Naive B cell (primary cell): ENCODE measurements around the gene ANK2. TPM values are rescaled to one million over a fixed set of nuclear protein-coding genes. Genes with fewer than 3 reads are reported as not detected.

Experiments used
- ATAC-seq, 2 donors: fragments of 150-1000 bp; cut with Tn5 transposase; 2 replicates each; pipeline ENCODE4 v1.10.0; 2021; ENCODE audit warnings: low read depth in 2 of 2, mild to moderate bottlenecking in 2 of 2, moderate library complexity in 2 of 2
- DNase-seq: peaks from one replicate; pipeline ENCODE4 v3.0.0; 2022
- H3K27ac Mint-ChIP-seq, 6 donors: one replicate each; pipeline ENCODE4 v1.8.0; 2020 to 2022; ENCODE audit warnings: mild to moderate bottlenecking in 6 of 6, mixed read lengths in 6 of 6, moderate library complexity in 5 of 6, inconsistent platforms in 2 of 6
- H3K27me3 Mint-ChIP-seq, 3 donors: one replicate each; pipeline ENCODE4 v1.8.0; 2021 to 2022; ENCODE audit warnings: mixed read lengths in 3 of 3, mild to moderate bottlenecking in 1 of 3
- H3K36me3 Mint-ChIP-seq, 2 donors: one replicate each; pipeline ENCODE4 v1.8.0; 2020 to 2022; ENCODE audit warnings: mixed read lengths in 2 of 2, inconsistent platforms in 1 of 2, mild to moderate bottlenecking in 1 of 2
- H3K4me1 Mint-ChIP-seq, 3 donors: one replicate each; pipeline ENCODE4 v1.8.0; 2020 to 2022; ENCODE audit warnings: mixed read lengths in 3 of 3, inconsistent platforms in 1 of 3, mild to moderate bottlenecking in 1 of 3, moderate library complexity in 1 of 3
- H3K4me3 Mint-ChIP-seq, 8 donors: one replicate each; pipeline ENCODE4 v1.8.0; 2020 to 2022; ENCODE audit warnings: mild to moderate bottlenecking in 8 of 8, mixed read lengths in 8 of 8, moderate library complexity in 8 of 8, inconsistent platforms in 2 of 8
- H3K9me3 Mint-ChIP-seq, 7 donors: one replicate each; pipeline ENCODE4 v1.8.0; 2020 to 2022; ENCODE audit warnings: mixed read lengths in 7 of 7, mild to moderate bottlenecking in 5 of 7, inconsistent platforms in 2 of 7, moderate library complexity in 1 of 7
- polyA plus RNA-seq, 6 donors: library from polyadenylated mRNA; unstranded; fragments of 300-500 nt; fragmentation: Illumina TruSeq; gene quantifications; one replicate each; pipeline ENCODE4 v1.2.3, GENCODE V29; 2021; ENCODE audit warnings: low read depth in 6 of 6

ANK2 gene
- polyA plus RNA-seq, 6 donors from 2014 or later, result 0.24 to 0.36 (median 0.28) TPM; not detected in 3

- H3K4me1 Mint-ChIP-seq, result peaks cover 7 to 25% (median 8%) of the 10 kb centered on the region in 3 donors
- no peak overlapping the region for H3K4me3 Mint-ChIP-seq
- H3K36me3 Mint-ChIP-seq, result no peaks in the 10 kb centered on the region
- no peak for ATAC-seq
- H3K27ac Mint-ChIP-seq, result no peak overlapping the region
- no peak for DNase-seq
- H3K9me3 Mint-ChIP-seq, result peaks cover 0 to 3% (median 0%) of the 10 kb centered on the region in 7 donors
- peaks cover 0 to 11% (median 8%) of the 10 kb centered on the region in 3 donors for H3K27me3 Mint-ChIP-seq
These were observed 263.1 kb downstream of the ANK2 start for GRCh38 chr4:113312529-113312928.

- Mint-ChIP-seq H3K4me1 (peaks cover 8 to 21% (median 10%) of the 10 kb centered on the region in 3 donors), H3K9me3 (peaks cover 0 to 3% (median 0%) of the 10 kb centered on the region in 7 donors), H3K27ac (no peak overlapping the region), H3K36me3 (no peaks in the 10 kb centered on the region), H3K4me3 (no peak overlapping the region), H3K27me3 (peaks cover 0 to 11% (median 8%) of the 10 kb centered on the region in 3 donors)
- ATAC-seq (no peak), DNase-seq (no peak)
These were observed 265.0 kb downstream of the ANK2 start for GRCh38 chr4:113314426-113314825.

GRCh38 chr4:113316879-113317278 is 267.4 kb downstream of the ANK2 start:
- Mint-ChIP-seq H3K27ac (peak overlapping the region in 5 of 6 donors; percentile 13 to 80 (median 54)), H3K4me1 (peaks cover 8 to 17% (median 10%) of the 10 kb centered on the region in 3 donors), H3K4me3 (peak overlapping the region in 6 of 8 donors; percentile 6 to 49 (median 23)), H3K36me3 (no peaks in the 10 kb centered on the region), H3K9me3 (peaks cover 0 to 3% (median 0%) of the 10 kb centered on the region in 7 donors), H3K27me3 (peaks cover 0 to 8% (median 6%) of the 10 kb centered on the region in 3 donors)
- DNase-seq (peak; percentile 43), ATAC-seq (peak; percentile 94 to 97)

GRCh38 chr4:113317523-113317922 is 268.1 kb downstream of the ANK2 start:
- DNase-seq, result no peak
- H3K9me3 Mint-ChIP-seq, result peaks cover 0 to 1% (median 0%) of the 10 kb centered on the region in 7 donors
- peak overlapping the region in 1 of 8 donors; percentile 49 for H3K4me3 Mint-ChIP-seq
- peaks cover 0 to 4% (median 3%) of the 10 kb centered on the region in 3 donors for H3K27me3 Mint-ChIP-seq
- H3K36me3 Mint-ChIP-seq, result no peaks in the 10 kb centered on the region
- peak overlapping the region in 5 of 6 donors; percentile 5 to 80 (median 67) for H3K27ac Mint-ChIP-seq
- H3K4me1 Mint-ChIP-seq, result peaks cover 8 to 17% (median 10%) of the 10 kb centered on the region in 3 donors
- no peak for ATAC-seq

GRCh38 chr4:113322736-113323135 is 273.3 kb downstream of the ANK2 start:
- peaks cover 0 to 5% (median 3%) of the 10 kb centered on the region in 3 donors for H3K27me3 Mint-ChIP-seq
- H3K36me3 Mint-ChIP-seq, result no peaks in the 10 kb centered on the region

GRCh38 chr4:113325876-113326615 is 276.6 kb downstream of the ANK2 start:
- no peaks in the 10 kb centered on the region for H3K9me3 Mint-ChIP-seq
- H3K27me3 Mint-ChIP-seq, result peaks cover 0 to 6% (median 3%) of the 10 kb centered on the region in 3 donors
- H3K36me3 Mint-ChIP-seq, result no peaks in the 10 kb centered on the region
- ATAC-seq (no peak), DNase-seq (no peak)
- H3K4me3 Mint-ChIP-seq, result no peak overlapping the region
- no peaks in the 10 kb centered on the region for H3K4me1 Mint-ChIP-seq
- H3K27ac Mint-ChIP-seq, result peak overlapping the region in 1 of 6 donors; percentile 22

More at GRCh38 chr4:113322736-113323135, 273.3 kb downstream of the ANK2 start:
- Mint-ChIP-seq H3K9me3 (no peaks in the 10 kb centered on the region), H3K4me1 (peaks cover 0 to under 1% (median 0%) of the 10 kb centered on the region in 3 donors), H3K4me3 (no peak overlapping the region), H3K27ac (no peak overlapping the region)
- no peak for ATAC-seq
- DNase-seq, result no peak

- Mint-ChIP-seq H3K36me3 (no peaks in the 10 kb centered on the region), H3K4me3 (no peak overlapping the region), H3K9me3 (no peaks in the 10 kb centered on the region), H3K27me3 (peaks cover 0 to 12% (median 3%) of the 10 kb centered on the region in 3 donors), H3K4me1 (no peaks in the 10 kb centered on the region), H3K27ac (no peak overlapping the region)
- ATAC-seq (no peak), DNase-seq (no peak)
These were observed 278.0 kb downstream of the ANK2 start for GRCh38 chr4:113327494-113327893.

GRCh38 chr4:113328514-113328913 is 279.1 kb downstream of the ANK2 start:
- Mint-ChIP-seq H3K4me3 (no peak overlapping the region), H3K4me1 (no peaks in the 10 kb centered on the region), H3K36me3 (no peaks in the 10 kb centered on the region), H3K27me3 (peaks cover 3 to 12% (median 6%) of the 10 kb centered on the region in 3 donors), H3K27ac (no peak overlapping the region), H3K9me3 (no peaks in the 10 kb centered on the region)
- ATAC-seq, result no peak
- DNase-seq, result no peak

- H3K27me3 Mint-ChIP-seq, result peaks cover 3 to 12% (median 6%) of the 10 kb centered on the region in 3 donors
- H3K4me1 Mint-ChIP-seq, result no peaks in the 10 kb centered on the region
- no peak for ATAC-seq
- DNase-seq, result no peak
- H3K9me3 Mint-ChIP-seq, result no peaks in the 10 kb centered on the region
- H3K4me3 Mint-ChIP-seq, result no peak overlapping the region
- H3K36me3 Mint-ChIP-seq, result no peaks in the 10 kb centered on the region
- no peak overlapping the region for H3K27ac Mint-ChIP-seq
These were observed 280.7 kb downstream of the ANK2 start for GRCh38 chr4:113330200-113330599.

- Mint-ChIP-seq H3K9me3 (no peaks in the 10 kb centered on the region), H3K4me3 (no peak overlapping the region), H3K36me3 (no peaks in the 10 kb centered on the region), H3K27ac (no peak overlapping the region), H3K27me3 (peaks cover 0 to 12% (median 6%) of the 10 kb centered on the region in 3 donors), H3K4me1 (no peaks in the 10 kb centered on the region)
- ATAC-seq, result no peak
- DNase-seq, result no peak
These were observed 282.4 kb downstream of the ANK2 start for GRCh38 chr4:113331811-113332210.

- H3K27me3 Mint-ChIP-seq, result peaks cover 3 to 7% (median 6%) of the 10 kb centered on the region in 3 donors
- ATAC-seq (no peak), DNase-seq (no peak)
- H3K9me3 Mint-ChIP-seq, result no peaks in the 10 kb centered on the region
- H3K36me3 Mint-ChIP-seq, result no peaks in the 10 kb centered on the region
- no peaks in the 10 kb centered on the region for H3K4me1 Mint-ChIP-seq
- no peak overlapping the region for H3K4me3 Mint-ChIP-seq
- H3K27ac Mint-ChIP-seq, result no peak overlapping the region
These were observed 283.2 kb downstream of the ANK2 start for GRCh38 chr4:113332701-113333100.

GRCh38 chr4:113335746-113336145 is 286.3 kb downstream of the ANK2 start:
- no peak for ATAC-seq
- H3K4me1 Mint-ChIP-seq, result no peaks in the 10 kb centered on the region
- no peaks in the 10 kb centered on the region for H3K9me3 Mint-ChIP-seq
- DNase-seq, result no peak
- H3K27ac Mint-ChIP-seq, result no peak overlapping the region
- H3K4me3 Mint-ChIP-seq, result no peak overlapping the region
- no peaks in the 10 kb centered on the region for H3K36me3 Mint-ChIP-seq
- peaks cover 8 to 15% (median 10%) of the 10 kb centered on the region in 3 donors for H3K27me3 Mint-ChIP-seq

- no peak for ATAC-seq
- H3K36me3 Mint-ChIP-seq, result no peaks in the 10 kb centered on the region
These were observed 287.1 kb downstream of the ANK2 start for GRCh38 chr4:113336556-113336955.

GRCh38 chr4:113339430-113339813 is 290.0 kb downstream of the ANK2 start:
- Mint-ChIP-seq H3K4me1 (no peaks in the 10 kb centered on the region), H3K9me3 (no peaks in the 10 kb centered on the region), H3K36me3 (no peaks in the 10 kb centered on the region), H3K4me3 (no peak overlapping the region), H3K27me3 (peaks cover 9 to 16% (median 9%) of the 10 kb centered on the region in 3 donors), H3K27ac (no peak overlapping the region)
- ATAC-seq (no peak), DNase-seq (no peak)

More at GRCh38 chr4:113336556-113336955, 287.1 kb downstream of the ANK2 start:
- no peak for DNase-seq
- no peak overlapping the region for H3K4me3 Mint-ChIP-seq
- H3K27me3 Mint-ChIP-seq, result peaks cover 10 to 16% (median 15%) of the 10 kb centered on the region in 3 donors
- no peaks in the 10 kb centered on the region for H3K9me3 Mint-ChIP-seq
- H3K4me1 Mint-ChIP-seq, result no peaks in the 10 kb centered on the region
- H3K27ac Mint-ChIP-seq, result no peak overlapping the region
